CD4-positive, alpha-beta T cell (primary cell): ENCODE measurements around the gene CDS2. TPM values are rescaled to one million over a fixed set of nuclear protein-coding genes. Genes with fewer than 3 reads are reported as not detected.

ENCODE experiments used
- ATAC-seq: fragments of 200-7000 bp; cut with Tn5 transposase; one replicate; pipeline ENCODE4 v1.10.0; 2022; ENCODE audit warnings: mild to moderate bottlenecking; ENCODE audit not compliant: poor library complexity
- CTCF ChIA-PET: fragments of 350-600 bp; sonication (Branson Sonifier 250); formaldehyde crosslinking; loops from one replicate; lab custom pipeline; 2021; ENCODE audit warnings: antibody characterized with exemption, inconsistent platforms; lab: Charles Lee
- POLR2A ChIA-PET: fragments of 350-600 bp; sonication (Branson Sonifier 250); formaldehyde crosslinking; loops from one replicate; lab custom pipeline; 2021; ENCODE audit warnings: antibody characterized with exemption, inconsistent platforms; lab: Charles Lee
- DNase-seq, 14 experiments: peaks; one replicate each; pipeline ENCODE4 v3.0.0-alpha.2; 2013 to 2020; ENCODE audit warnings: mixed read lengths in 2 of 14
- H3K27ac ChIP-seq, 2 donors: one replicate each; pipeline versions ENCODE4 v1.5.1 to v1.7.0; 2013; ENCODE audit warnings: low read length in 2 of 2, low read depth in 1 of 2, mild to moderate bottlenecking in 1 of 2
- H3K27me3 ChIP-seq, 2 experiments: 1 replicate in 1 of 2; 2 replicates in 1 of 2; pipeline versions ENCODE4 v1.6.1 to v1.7.0; 2013; ENCODE audit warnings: low read length in 2 of 2, control low read depth in 1 of 2, mild to moderate bottlenecking in 1 of 2, moderate library complexity in 1 of 2; ENCODE audit not compliant: insufficient read depth in 2 of 2, control insufficient read depth in 1 of 2
- H3K36me3 ChIP-seq: one replicate; pipeline ENCODE4 v1.6.1; 2013; ENCODE audit warnings: low read length, control low read depth; ENCODE audit not compliant: insufficient read depth
- H3K4me1 ChIP-seq: one replicate; pipeline ENCODE4 v1.6.1; 2013; ENCODE audit warnings: low read length, control low read depth; ENCODE audit not compliant: insufficient read depth
- H3K4me3 ChIP-seq: one replicate; pipeline ENCODE4 v1.5.1; 2013; ENCODE audit warnings: mild to moderate bottlenecking, low read length, moderate library complexity
- H3K9me3 ChIP-seq, 2 experiments: 1 replicate in 1 of 2; 2 replicates in 1 of 2; pipeline versions ENCODE4 v1.6.1 to v1.7.0; 2013; ENCODE audit warnings: low read length in 2 of 2, mild to moderate bottlenecking in 2 of 2, control low read depth in 1 of 2, moderate library complexity in 1 of 2; ENCODE audit not compliant: control insufficient read depth in 1 of 2, insufficient read depth in 1 of 2
- H3K27ac Mint-ChIP-seq: one replicate; pipeline ENCODE4 v1.8.0; 2020; ENCODE audit warnings: mixed read lengths
- H3K27me3 Mint-ChIP-seq: one replicate; pipeline ENCODE4 v1.8.0; 2021; ENCODE audit warnings: mixed read lengths
- H3K36me3 Mint-ChIP-seq: one replicate; pipeline ENCODE4 v1.8.0; 2021; ENCODE audit warnings: low read depth, mixed read lengths
- H3K4me1 Mint-ChIP-seq: one replicate; pipeline ENCODE4 v1.8.0; 2021; ENCODE audit warnings: low read depth, mixed read lengths
- H3K4me3 Mint-ChIP-seq: one replicate; pipeline ENCODE4 v1.8.0; 2020; ENCODE audit warnings: mild to moderate bottlenecking, mixed read lengths
- H3K9me3 Mint-ChIP-seq: one replicate; pipeline ENCODE4 v1.8.0; 2020; ENCODE audit warnings: mixed read lengths
- intact Hi-C, 2 experiments: fragments of 100-400 bp; cut with DNase I in 1 of 2; cut with micrococcal nuclease in 1 of 2; formaldehyde crosslinking; loops; one replicate each; pipeline versions ENCODE4 v1.15.1 to v1.9.0; 2023 to 2025; cut with DNase I, micrococcal nuclease
- total RNA-seq, 174 experiments: library from RNA in 2 of 174; stranded (reverse) in 2 of 174; gene quantifications; one replicate each; pipeline ENCODE4 v1.2.3 and lab custom pipeline; 2021 to 2026
- TF ChIP-seq, protein P1 (sequence below): fragments of 200-600 bp; IDR thresholded peaks from one replicate; pipeline ENCODE4 v1.8.0; 2022; ENCODE audit warnings: antibody characterized with exemption, mild to moderate bottlenecking

CDS2 gene
- total RNA-seq, 2 experiments from 2014 or later: 62.4 to 65.0 TPM

DNA sequence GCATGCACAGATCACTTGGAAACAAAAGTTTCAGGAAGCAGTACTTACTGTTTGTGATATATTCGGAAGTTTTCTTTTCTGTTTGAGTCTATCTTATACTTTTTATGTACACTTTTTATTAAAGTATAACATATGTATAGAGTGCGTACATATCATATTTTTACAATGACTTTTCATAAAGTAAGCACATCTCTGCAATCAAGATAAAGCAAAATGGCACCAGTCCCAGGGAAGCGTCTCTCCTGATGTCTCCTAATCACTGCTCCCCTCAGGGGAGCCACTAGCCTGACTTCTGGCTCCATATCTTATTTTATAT is 26.3 kb downstream of the CDS2 start:
- Histone ChIP-seq H3K4me1 (peaks cover 23% of the 10 kb centered on the region), H3K9me3 (no peaks in the 10 kb centered on the region), H3K36me3 (peaks cover 7% of the 10 kb centered on the region), H3K4me3 (no peak overlapping the region), H3K27ac (no peak overlapping the region), H3K27me3 (no peaks in the 10 kb centered on the region)
- ChIA-PET CTCF (no interaction called here), POLR2A (interaction anchor here (0.7 kb wide), 1 partner anchor 284 kb away, joined by 3 read pairs; no protein-coding TSS in a partner anchor)
- H3K36me3 Mint-ChIP-seq: peaks cover 12% of the 10 kb centered on the region
- no peak for DNase-seq
- no peaks in the 10 kb centered on the region for H3K27me3 Mint-ChIP-seq
- intact Hi-C loops: no loop called here
- peaks cover 78% of the 10 kb centered on the region for H3K4me1 Mint-ChIP-seq
- H3K4me3 Mint-ChIP-seq: no peak overlapping the region
- no peak for ATAC-seq
- TF ChIP-seq, protein P1, sequence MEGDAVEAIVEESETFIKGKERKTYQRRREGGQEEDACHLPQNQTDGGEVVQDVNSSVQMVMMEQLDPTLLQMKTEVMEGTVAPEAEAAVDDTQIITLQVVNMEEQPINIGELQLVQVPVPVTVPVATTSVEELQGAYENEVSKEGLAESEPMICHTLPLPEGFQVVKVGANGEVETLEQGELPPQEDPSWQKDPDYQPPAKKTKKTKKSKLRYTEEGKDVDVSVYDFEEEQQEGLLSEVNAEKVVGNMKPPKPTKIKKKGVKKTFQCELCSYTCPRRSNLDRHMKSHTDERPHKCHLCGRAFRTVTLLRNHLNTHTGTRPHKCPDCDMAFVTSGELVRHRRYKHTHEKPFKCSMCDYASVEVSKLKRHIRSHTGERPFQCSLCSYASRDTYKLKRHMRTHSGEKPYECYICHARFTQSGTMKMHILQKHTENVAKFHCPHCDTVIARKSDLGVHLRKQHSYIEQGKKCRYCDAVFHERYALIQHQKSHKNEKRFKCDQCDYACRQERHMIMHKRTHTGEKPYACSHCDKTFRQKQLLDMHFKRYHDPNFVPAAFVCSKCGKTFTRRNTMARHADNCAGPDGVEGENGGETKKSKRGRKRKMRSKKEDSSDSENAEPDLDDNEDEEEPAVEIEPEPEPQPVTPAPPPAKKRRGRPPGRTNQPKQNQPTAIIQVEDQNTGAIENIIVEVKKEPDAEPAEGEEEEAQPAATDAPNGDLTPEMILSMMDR: no peak
- H3K9me3 Mint-ChIP-seq: no peaks in the 10 kb centered on the region
- H3K27ac Mint-ChIP-seq: no peak overlapping the region

DNA sequence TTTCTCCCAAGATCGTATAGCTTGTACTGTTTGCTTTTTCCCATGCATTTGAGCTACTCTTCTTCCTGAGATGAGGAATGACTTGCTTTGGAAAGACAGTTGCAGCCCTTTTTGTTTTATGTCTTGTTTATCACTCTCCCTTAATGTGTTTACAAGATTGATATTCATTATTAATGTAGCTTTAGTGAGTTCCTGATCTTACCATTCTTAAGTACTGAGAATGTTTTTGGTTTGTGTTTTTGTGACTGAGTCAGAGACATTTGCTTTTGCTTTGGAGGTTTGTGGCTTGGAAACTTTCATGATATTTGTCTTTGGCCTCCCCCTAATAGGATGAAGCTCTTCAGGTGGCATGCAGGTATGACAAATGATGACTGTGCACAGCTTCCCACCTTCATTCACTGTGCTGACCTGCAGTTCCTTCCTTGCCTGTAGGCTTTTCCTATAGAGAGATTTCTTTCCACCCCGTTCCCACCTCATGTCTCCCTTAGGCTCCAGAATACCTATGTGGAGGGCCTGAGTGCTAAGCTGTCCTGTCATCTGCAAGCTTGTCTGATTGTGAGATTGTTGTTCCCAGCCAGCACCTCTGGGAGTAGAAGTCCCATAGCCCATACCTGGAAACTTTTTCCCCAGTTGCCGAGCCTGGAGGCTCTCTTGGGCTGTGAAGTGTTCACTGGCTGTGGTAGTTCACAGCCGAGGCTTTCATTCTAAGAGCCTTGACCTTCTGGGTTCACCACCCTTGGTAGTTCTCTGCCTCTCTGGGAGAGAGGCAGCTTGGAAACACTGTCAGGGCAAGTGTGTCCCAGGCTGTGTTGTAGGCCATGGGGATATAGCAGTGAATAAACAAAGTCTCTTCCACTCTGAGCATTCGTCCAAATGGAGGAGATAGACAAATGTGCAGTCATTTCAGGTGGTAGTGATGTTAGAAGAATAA is 27.1 kb downstream of the CDS2 start:
- H3K36me3 ChIP-seq: peaks cover 7% of the 10 kb centered on the region
- TF ChIP-seq, protein P1: no peak
- Mint-ChIP-seq H3K27ac (no peak overlapping the region), H3K4me1 (peaks cover 75% of the 10 kb centered on the region), H3K4me3 (no peak overlapping the region), H3K9me3 (no peaks in the 10 kb centered on the region), H3K27me3 (no peaks in the 10 kb centered on the region), H3K36me3 (peaks cover 8% of the 10 kb centered on the region)
- no peak overlapping the region for H3K4me3 ChIP-seq
- peaks cover 23% of the 10 kb centered on the region for H3K4me1 ChIP-seq
- H3K9me3 ChIP-seq: no peaks in the 10 kb centered on the region
- no peak overlapping the region for H3K27ac ChIP-seq
- POLR2A ChIA-PET: interaction anchor here (0.6 to 1.8 kb wide), 3 partner anchors 8 to 285 kb away, joined by 3 to 5 read pairs (median 3); no protein-coding TSS in a partner anchor
- ATAC-seq (no peak), DNase-seq (no peak)
- CTCF ChIA-PET: no interaction called here
- intact Hi-C loops: no loop called here
- H3K27me3 ChIP-seq: no peaks in the 10 kb centered on the region

DNA sequence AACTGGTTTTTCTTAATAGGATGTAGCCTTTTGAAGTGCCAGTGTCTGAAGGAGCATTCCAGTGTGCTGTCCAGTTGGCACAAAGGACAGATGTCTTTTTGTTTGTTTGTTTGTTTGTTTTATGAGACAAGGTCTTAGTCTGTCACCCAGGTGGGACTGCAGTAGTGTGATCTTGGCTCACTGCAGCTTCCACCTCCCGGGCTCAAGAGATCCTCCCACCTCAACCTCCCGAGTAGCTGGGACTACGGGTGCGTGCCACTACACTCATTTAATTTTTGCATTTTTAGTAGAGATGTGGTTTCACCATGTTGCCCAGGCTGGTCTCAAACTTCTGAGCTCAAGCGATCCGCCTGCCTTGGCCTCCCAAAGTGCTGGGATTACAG is 27.7 kb downstream of the CDS2 start:
- Histone ChIP-seq H3K27me3 (no peaks in the 10 kb centered on the region), H3K9me3 (no peaks in the 10 kb centered on the region), H3K4me1 (peaks cover 23% of the 10 kb centered on the region), H3K27ac (no peak overlapping the region), H3K4me3 (no peak overlapping the region), H3K36me3 (peaks cover 7% of the 10 kb centered on the region)
- Mint-ChIP-seq H3K36me3 (peaks cover 4% of the 10 kb centered on the region), H3K4me3 (no peak overlapping the region), H3K27me3 (no peaks in the 10 kb centered on the region), H3K4me1 (peaks cover 71% of the 10 kb centered on the region), H3K9me3 (no peaks in the 10 kb centered on the region), H3K27ac (no peak overlapping the region)
- POLR2A ChIA-PET: interaction anchor here (1.8 kb wide), 1 partner anchor 35 kb away, joined by 5 read pairs; no protein-coding TSS in a partner anchor
- ATAC-seq: no peak
- intact Hi-C loops: no loop called here
- DNase-seq: no peak
- TF ChIP-seq, protein P1: no peak
- CTCF ChIA-PET: interaction anchor here (1.3 kb wide), 1 partner anchor 20 kb away, joined by 3 read pairs; no protein-coding TSS in a partner anchor
